Metanephros (tissue), 2 donors: ENCODE data around the gene DYNC2H1. TPM values are rescaled to one million over a fixed set of nuclear protein-coding genes. Genes with fewer than 3 reads are reported as not detected.

Experiments used
- small RNA-seq: library from RNA; depleted of rRNA; stranded (forward); fragments of <200 nt; gene quantifications from one replicate; pipeline ENCODE3, GENCODE V24; 2014; ENCODE audit warnings: low replicate concordance
- total RNA-seq: library from RNA; depleted of rRNA; stranded (reverse); fragments of >200 nt; gene quantifications from one replicate; pipeline ENCODE4 v1.2.3, GENCODE V29; 2014

The DYNC2H1 gene
- 51.5 TPM for total RNA-seq

GRCh38 chr11:103108933-103109817 is at the start of gene DYNC2H1:
Gene DYNC2H1, plus strand, starts transcription at chr11:103109426. Its CDS starts 149 bp downstream, at chr11:103109575.

GRCh38 chr11:103091801-103092524 is 17.3 kb upstream of the DYNC2H1 start, which contains the start of gene DCUN1D5:
Gene DCUN1D5, minus strand, starts transcription at chr11:103092160. Its CDS starts 288 bp downstream, at chr11:103091872.

Small RNAs within 50 kb of the gene (small RNA-seq; reads per million reads assigned to genes)
- not detected for gene AP003461.1

Other genes with a start within 250 kb of the DYNC2H1 start
- 1.6 TPM for gene MMP12, start 234.4 kb upstream of the DYNC2H1 start, total RNA-seq
- not detected for gene MMP13, start 153.7 kb upstream of the DYNC2H1 start, total RNA-seq
- gene DCUN1D5, start 17.3 kb upstream of the DYNC2H1 start, total RNA-seq, result 35.4 TPM